GM12864 (cell line): ENCODE results near the gene VRTN.
"Not testable (repeated sequence)": the region's sequence is repeated elsewhere in the genome, so short reads cannot be mapped to it uniquely, and the experiment has no call there.

ENCODE experiments used
- DNase-seq: peaks from one replicate; pipeline ENCODE4 v3.0.0-alpha.2; 2011; ENCODE audit warnings: low read depth
- H3K4me3 ChIP-seq: 2 replicates; pipeline ENCODE4 v1.5.1; 2011; ENCODE audit warnings: mild to moderate bottlenecking, low read depth, low read length, control low read depth
- TF ChIP-seq, protein P1 (sequence below): IDR thresholded peaks from 2 replicates; pipeline ENCODE4 v1.5.1; 2011; ENCODE audit warnings: low read depth, mild to moderate bottlenecking, moderate library complexity, low read length, control low read depth, inconsistent platforms; ENCODE audit errors: missing control alignments

VRTN gene

DNA sequence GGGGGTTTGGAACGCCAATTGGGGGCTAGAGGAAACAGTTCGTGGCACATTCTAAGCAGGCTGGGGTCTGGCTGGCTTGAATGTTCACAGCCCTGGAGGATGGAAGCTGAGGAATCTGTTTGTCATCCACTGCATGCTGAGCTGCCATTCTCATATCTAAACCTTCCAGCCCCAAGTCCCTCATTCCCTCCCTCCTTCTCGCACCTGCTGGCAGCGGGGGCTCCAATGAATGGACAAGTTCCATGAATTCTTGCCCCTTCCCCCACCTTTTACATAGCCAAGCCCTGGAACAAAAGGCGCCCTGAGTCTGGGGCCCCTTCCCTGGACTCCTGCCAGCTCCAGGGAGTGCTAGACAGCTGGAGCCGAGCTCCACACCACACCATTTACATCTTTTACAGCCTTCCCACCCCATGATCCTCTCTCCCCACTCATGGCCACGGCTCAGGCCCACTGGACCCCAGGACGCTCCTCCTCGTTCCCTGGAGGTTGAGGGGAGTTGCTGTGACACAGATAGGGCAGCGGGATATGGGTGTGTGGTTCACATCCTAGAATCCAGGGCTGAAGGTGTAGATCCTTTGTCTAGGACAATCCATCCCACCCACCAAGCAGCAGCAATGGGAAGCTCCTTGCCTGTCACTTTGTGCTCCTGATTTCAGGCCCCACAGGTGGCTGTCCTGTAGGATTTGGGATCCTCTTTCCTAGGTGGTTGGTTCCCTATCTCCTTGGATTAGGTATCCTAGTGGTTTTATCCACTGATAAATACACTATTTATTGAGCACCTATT, 21.7 kb upstream of the VRTN start:
- TF ChIP-seq, protein P1, sequence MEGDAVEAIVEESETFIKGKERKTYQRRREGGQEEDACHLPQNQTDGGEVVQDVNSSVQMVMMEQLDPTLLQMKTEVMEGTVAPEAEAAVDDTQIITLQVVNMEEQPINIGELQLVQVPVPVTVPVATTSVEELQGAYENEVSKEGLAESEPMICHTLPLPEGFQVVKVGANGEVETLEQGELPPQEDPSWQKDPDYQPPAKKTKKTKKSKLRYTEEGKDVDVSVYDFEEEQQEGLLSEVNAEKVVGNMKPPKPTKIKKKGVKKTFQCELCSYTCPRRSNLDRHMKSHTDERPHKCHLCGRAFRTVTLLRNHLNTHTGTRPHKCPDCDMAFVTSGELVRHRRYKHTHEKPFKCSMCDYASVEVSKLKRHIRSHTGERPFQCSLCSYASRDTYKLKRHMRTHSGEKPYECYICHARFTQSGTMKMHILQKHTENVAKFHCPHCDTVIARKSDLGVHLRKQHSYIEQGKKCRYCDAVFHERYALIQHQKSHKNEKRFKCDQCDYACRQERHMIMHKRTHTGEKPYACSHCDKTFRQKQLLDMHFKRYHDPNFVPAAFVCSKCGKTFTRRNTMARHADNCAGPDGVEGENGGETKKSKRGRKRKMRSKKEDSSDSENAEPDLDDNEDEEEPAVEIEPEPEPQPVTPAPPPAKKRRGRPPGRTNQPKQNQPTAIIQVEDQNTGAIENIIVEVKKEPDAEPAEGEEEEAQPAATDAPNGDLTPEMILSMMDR = no peak
- no peak overlapping the region for H3K4me3 ChIP-seq
- DNase-seq = no peak

DNA sequence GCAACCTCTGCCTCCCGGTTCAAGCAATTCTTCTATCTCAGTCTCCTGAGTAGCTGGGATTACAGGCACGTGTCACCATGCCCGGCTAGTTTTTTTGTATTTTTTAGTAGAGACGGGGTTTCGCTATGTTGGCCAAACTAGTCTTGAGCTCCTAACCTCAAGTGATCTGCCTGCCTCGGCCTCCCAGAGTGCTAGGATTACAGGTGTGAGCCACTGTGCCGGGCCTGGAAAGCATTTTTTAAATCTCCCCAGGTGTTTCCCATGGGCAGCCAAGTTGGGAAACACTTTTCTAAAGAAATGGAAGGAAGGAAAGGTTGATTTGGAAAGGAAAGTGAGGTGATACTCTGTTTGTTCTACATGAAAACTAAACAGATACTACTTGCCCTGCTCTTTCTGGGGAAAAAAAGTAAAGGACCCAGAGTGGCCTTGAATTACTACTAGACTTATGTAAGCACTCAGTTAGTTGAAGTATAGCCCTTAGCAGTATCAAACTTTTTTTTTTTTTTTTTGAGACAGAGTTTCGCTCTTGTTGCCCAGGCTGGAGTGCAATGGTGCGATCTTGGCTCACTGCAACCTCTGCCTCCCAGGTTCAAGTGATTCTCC, 18.2 kb upstream of the VRTN start:
- H3K4me3 ChIP-seq, DNase-seq: not testable (repeated sequence)

DNA sequence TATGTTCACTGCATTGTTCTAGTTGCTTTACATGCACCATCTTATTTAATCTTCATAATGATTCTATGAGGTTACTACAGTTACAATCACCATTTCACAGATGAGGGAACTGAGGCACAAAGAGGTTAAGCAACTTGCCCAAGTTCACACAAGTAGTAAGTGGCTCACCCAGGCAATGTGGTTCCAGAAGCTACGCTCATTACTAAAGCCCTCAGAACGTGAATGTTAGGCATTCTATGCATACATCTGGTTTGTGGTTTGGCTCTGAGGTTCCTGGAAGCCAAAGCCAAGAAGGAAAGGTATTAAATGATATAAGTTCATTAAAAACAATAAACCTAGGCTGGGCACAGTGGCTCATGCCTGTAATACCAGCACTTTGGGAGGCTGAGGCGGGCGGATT, 14.4 kb upstream of the VRTN start:
- TF ChIP-seq, protein P1 = no peak
- DNase-seq = no peak

DNA sequence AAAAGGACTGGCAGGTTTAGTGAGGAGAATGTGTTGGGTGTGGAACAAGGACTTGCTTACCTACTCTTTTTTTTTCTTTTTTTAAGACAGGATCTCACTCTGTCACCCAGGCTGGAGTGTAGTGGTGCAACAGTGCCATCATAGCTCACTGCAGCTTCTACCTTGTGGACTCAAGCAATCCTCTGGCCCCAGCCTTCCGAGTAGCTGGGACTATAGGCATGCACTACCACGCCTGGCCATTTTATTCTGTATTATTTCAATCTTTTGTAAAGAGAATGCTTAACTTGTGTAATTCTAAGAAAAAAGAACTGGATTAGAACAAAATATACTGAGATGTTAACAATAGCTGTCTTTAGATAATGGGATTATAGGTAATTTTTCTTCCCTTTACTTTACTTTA, 1.9 kb upstream of the VRTN start:
- TF ChIP-seq, protein P1 = no peak
- no peak overlapping the region for H3K4me3 ChIP-seq
- DNase-seq = no peak

More for the DNA sequence above, 14.4 kb upstream of the VRTN start:
- no peak overlapping the region for H3K4me3 ChIP-seq

DNA sequence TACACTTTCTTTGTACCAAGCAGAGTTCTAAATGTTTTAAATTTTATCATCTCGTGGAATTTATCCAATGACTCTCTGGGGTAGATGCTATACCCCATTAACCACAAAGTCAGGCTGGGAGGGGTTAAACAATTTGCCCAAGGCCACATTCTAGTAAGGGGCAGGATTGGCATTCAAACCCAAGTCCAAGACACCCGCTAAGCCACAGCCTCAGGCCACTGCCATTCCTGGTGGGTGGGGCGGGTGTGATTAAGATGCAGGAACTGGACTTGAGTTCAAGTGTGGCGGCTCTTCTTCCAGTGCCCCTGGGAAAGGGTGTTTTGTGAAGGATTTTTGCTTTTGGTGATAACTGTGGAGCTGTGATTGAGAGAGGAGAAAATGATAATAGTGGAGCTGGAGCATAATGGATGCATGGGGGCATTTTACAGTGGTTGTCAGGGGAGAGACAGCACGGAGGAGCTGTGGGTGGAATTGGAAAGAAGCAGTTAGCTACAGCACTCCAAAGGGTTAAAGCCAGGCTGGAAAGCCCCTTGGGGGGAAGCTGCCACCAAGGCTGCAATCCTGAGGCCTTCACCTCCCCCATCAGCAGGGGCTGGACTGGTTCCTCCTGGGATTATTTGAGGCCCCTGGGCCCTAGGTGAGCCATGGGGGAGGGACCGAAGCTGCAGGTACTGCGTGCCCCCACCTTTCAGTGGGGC, 1.0 kb upstream of the VRTN start:
- DNase-seq = no peak
- TF ChIP-seq, protein P1 = no peak
- H3K4me3 ChIP-seq = no peak overlapping the region

DNA sequence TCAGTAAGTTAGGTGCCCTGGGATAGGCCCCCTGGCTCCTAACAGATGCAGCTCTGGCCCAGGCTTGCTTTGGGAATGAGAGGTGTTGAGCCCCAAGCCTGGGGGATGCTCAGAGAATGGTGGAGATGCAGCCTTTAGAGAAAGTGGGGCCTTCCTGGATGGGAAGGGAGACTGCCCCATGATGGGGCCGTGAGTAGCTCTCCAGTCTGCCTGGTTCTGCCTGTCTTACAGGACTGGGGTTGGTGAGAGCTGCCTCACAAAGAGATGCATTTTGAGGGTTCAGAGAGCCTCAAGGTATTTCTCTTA, 523 bp upstream of the VRTN start:
- no peak overlapping the region for H3K4me3 ChIP-seq
- DNase-seq = no peak
- TF ChIP-seq, protein P1 = no peak

DNA sequence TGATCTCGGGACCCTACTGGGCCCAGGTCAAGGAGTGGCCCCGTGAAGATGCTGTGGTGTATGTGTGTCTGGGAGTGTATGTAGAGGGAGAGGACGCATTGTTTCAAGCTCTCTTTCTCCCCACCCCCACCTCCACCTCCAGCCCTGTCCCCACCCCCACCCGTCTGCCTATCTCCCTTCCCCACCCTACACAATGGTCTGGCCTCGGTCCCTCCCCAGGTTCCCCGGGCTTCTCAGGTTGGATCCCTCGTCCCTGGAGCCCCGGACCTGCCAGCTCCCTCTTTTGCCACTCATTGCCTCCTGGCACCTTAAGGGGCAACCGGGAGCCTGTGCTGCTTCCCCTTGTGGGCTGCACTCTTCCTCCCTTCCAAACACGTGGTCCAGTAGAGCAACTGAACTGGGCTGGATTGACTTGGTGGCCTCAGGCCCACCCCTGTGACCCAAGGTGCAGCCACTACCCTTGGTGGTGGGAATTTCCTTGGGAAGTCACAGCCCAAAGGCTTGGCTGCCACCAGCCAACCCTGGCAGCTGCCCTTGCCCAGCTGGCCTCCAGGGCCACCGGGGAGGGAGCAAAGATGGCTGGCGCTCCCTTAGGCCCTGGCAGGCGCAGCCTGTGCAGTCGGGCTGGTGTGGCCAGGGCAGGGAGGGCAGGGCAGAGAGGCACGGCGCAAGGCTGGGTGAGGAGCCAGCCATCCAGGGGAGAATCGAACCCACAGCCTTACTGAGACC, 628 bp downstream of the VRTN start:
- DNase-seq = no peak
- H3K4me3 ChIP-seq = no peak overlapping the region
- TF ChIP-seq, protein P1 = no peak
